COR-L47 (cell line): ENCODE results near the gene UBXN7.
"Not testable (repeated sequence)": the region's sequence is repeated elsewhere in the genome, so short reads cannot be mapped to it uniquely, and the experiment has no call there.

Source experiments
- DNase-seq: peaks from one replicate; lab custom pipeline; 2025; lab: John Stamatoyannopoulos, UW

UBXN7 gene, protein sequence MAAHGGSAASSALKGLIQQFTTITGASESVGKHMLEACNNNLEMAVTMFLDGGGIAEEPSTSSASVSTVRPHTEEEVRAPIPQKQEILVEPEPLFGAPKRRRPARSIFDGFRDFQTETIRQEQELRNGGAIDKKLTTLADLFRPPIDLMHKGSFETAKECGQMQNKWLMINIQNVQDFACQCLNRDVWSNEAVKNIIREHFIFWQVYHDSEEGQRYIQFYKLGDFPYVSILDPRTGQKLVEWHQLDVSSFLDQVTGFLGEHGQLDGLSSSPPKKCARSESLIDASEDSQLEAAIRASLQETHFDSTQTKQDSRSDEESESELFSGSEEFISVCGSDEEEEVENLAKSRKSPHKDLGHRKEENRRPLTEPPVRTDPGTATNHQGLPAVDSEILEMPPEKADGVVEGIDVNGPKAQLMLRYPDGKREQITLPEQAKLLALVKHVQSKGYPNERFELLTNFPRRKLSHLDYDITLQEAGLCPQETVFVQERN

DNA sequence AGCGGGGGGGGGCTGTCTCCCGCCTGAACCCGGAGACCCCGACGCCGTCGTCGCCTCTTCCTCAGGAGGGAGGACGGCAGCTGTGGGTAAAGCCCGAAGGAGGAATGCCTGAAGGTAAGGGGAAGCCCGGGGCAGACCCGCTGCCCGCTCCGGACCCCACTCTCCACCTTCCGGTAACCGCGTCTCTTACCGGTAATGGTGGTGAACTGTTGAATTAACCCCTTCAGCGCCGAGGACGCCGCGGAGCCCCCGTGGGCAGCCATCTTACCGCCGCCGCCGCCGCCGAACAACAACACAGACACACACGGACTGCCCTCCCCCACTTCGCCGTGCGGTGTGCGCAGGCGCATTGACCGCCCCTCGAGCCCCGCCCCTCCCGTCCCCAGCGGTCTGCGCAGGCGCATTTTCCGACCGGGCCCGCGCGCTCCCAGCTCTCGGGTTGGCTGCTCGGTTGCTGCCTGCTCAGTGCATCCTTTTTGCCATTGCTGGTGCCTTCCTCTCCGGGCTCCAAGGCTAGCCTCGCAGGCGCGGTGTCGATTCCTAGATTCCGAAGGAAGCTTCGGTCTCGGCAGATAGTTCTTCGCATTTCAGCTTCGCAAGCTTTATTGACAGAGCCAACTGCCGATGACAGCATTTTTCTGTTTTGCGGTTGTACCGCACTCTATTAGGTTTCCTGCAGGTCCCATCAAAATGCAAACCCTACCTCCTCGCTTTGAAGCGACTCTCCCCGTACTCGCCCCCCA lies at the start of gene UBXN7:
Gene UBXN7, minus strand, starts transcription at position 291 of the 743 bp plus-strand sequence. Its CDS starts 28 bp downstream, at position 263.
- DNase-seq: peak; percentile 97

GRCh38 chr3:196477678-196478077 lies 45.5 kb upstream of the UBXN7 start:
- DNase-seq: no peak

DNA sequence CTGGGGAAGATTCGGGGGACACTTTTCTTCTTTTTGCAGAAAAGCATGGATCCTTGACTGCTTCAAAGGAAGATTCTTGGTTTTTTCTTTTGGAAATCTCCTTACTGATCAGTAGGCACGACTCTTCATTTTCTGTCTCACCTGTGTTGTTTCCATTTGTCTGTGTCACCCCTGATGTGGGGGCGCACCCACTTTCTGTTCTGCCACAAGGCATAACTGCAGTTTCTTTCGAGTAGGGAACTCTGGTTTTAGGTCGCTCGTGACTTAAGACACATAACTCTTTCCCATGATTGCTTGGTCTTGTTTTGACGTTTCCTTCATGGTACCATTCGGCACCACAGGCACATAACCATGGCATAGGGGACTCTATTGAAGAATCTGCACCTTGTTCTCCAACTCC lies 40.1 kb upstream of the UBXN7 start:
- no peak for DNase-seq

DNA sequence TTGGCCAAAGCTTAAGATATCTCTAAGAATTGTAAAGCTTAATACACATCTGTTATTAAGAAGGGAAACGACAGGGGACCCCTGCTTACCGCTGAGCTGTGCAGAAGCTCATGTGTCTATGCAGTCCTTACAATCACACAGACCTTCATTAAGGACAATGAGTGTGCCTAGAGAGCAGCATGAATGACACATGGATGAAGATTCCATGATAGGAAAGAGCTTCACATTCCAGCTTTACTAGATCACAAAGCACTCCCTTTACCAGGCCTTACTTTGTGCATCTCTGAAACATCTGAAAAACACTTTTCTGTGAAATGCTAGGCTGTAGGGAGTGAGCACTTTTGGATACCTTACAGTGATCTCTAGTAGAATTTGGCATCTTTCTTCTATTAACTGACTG lies 39.3 kb upstream of the UBXN7 start:
- no peak for DNase-seq

DNA sequence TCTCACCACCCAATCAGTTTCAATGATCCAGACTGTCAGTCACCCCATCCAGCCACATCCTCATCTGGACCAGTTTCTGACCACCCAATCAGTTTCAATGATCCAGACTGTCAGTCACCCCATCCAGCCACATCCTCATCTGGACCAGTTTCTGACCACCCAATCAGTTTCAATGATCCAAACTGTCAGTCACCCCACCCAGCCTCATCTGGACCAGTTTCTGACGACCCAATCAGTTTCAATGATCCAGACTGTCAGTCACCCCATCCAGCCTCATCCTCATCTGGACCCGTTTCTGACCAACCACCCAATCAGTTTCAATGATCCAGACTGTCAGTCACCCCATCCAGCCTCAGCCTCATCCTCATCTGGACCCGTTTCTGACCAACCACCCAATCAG lies 38.0 kb upstream of the UBXN7 start:
- DNase-seq: not testable (repeated sequence)

DNA sequence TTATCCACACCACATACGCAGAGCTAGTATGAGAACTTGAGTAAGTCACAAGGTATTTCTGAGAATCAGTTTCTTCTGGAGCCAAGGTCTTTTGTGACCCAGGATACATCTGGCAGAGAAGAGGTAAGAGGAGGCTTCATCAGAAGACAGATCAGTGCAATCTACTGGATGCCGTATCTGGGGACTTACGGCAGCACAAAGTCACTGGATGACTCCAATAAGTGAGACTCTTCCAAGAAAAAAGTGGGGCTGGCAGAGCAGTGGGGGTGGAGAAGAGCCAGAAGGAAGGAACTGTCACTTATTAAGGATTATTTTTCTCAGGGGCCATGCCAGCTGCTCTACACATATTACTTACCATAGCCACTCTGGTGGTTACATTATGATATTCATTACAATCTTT lies 31.6 kb upstream of the UBXN7 start:
- no peak for DNase-seq

DNA sequence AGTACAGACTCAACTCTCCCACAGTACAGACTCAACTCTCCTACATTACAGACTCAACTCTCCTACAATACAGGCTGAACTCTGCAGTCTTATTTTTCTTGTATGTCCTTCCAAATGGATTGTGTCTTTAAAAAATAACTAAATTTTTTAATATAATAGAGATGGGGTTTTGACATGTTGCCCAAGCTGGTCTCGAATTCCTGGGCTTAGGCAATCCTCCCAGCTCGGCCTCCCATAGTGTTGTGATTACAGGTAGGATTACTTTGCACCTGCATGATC lies 31.2 kb upstream of the UBXN7 start:
- no peak for DNase-seq

- not testable (repeated sequence) for DNase-seq
Measured at GRCh38 chr3:196462680-196463477, 30.7 kb upstream of the UBXN7 start.

DNA sequence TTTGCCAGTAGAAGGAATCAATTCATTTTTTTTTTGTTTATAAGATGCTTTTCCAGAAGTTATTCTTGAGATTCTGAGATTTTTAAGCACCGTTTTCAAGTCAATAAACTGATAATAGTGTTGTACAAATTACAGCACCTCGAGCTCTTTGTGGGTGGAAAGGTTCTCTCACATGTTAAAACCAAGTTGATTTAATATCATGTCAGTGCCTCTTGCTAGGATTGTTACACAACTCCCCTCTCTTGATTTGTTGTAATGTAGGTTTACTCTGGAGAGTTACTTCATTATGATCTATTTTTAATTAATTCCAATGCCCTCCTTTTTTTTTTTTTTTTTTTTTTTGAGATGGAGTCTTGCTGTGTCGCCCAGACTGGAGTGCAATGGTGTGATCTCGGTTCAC lies 25.8 kb upstream of the UBXN7 start:
- no peak for DNase-seq

DNA sequence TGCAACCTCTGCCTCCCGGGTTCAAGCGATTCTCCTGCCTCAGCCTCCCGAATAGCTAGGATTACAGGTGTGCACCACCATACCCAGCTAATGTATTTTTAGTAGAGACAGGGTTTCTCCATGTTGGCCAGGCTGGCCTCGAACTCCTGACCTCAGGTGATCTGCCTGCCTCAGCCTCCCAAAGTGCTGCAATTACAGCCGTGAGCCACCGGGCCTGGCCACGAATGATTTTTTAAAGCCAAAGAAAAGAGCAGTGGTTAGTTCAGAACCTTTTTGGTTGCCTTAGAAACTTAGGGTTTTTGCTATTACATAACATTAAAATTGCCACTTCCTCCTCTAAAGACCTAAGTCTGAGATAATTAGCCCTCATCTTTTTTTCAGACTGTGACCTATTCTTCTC lies 25.2 kb upstream of the UBXN7 start:
- DNase-seq: not testable (repeated sequence)

DNA sequence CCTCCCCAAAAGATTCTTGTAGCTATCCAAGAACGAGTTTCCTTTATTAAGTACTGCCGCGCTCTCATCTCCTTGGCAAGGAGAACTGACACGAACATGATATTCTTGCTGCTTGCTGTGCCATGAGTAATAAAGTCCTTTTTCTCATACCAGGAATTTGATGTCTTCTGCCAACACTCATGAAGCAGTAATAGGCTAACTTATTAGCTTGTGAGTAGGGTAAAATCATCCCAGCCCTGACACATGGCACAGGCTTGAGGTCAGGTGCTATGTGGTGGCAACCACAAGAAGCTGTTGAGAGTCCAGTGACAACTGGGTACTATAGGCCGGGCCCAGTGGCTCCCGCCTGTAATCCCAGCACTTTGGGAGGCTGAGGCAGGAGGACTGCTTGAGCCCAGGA lies 22.7 kb upstream of the UBXN7 start:
- no peak for DNase-seq

DNA sequence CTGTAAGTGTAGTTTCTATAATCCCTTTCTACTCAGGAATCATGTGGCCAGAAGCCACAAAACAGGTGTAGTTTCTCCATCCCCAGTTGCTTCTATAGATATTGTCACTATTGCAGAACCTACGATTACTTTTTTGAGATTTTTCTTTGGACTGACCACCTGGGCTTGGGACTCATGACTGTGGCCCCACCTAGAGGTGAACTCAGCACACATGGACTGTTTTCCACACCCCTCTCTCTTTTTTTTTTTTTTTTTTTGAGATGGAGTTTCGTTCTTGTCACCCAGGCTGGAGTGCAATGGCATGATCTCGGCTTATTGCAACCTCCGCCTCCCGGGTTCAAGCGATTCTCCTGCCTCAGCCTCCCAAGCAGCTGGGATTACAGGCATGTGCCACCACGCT lies 13.2 kb upstream of the UBXN7 start:
- DNase-seq: peak; percentile 4

DNA sequence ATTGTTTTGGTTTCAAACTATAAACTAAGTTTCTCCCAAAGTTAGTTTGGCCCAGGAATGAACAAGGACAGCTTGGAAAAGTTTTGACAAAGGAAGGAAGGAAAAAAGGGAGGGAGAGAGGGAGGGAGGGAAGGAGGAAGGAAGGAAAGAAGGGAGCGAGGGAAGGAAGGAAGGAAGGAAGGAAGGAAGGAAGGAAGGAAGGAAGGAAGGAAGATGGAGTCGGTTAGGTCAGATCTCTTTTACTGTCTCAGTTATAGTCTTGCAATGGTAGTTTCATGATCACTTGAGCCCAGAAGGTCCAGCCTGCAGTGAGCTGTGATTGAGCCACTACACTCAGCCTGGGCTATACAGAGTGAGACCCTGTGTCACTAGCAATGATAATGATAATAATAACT lies 12.3 kb upstream of the UBXN7 start:
- DNase-seq: no peak

- DNase-seq: no peak
Measured at GRCh38 chr3:196440696-196441095, 8.5 kb upstream of the UBXN7 start.

GRCh38 chr3:196440041-196440537 lies 7.9 kb upstream of the UBXN7 start:
- no peak for DNase-seq

DNA sequence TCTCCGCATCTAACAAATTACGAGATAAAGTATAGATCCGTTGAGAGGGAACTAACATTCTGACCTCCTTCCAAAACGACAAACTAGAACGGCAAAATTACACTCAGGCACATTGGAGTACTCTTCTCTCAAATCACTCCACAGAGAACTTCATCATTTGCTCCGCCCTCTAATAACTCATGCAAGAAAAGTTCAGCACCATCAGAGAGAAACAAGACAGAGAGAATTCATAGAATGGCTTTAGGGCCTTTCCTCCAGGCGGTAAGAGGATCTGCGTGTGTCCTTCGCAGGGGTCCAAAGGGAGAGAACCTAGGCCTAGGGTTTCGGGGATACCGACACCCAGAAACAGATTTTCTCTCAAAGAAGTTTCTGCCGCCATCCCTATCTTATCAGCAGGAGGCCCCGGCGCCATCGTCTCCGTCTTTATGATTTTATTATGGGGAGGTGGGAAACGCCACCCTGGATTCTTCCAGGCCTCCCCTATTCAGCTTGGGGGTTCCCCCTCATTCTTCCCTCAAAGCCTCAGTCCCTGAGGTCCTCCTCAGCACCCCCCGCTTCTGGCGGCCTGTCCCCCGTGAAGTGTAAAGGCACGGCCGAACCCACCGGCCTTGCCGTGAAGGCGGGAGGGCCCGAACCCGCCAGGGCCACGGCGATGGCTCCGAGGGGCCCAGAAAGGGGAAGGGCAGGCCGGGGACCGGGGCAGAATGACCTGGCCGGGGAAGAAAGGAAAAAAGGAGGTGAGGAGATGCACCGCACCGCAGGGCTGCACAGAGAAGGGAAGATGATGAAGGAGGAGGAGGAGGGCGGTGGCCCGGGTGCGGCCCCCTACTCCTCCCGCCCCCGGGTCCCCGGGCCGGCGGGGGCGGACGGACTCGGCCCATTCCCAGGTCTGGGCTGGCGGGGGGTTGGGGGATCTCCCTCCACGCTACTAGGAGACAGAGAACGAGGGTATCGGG lies 768 bp downstream of the UBXN7 start:
- DNase-seq: peak; percentile 31

GRCh38 chr3:196428041-196428440 lies 4.2 kb downstream of the UBXN7 start:
- no peak for DNase-seq

DNA sequence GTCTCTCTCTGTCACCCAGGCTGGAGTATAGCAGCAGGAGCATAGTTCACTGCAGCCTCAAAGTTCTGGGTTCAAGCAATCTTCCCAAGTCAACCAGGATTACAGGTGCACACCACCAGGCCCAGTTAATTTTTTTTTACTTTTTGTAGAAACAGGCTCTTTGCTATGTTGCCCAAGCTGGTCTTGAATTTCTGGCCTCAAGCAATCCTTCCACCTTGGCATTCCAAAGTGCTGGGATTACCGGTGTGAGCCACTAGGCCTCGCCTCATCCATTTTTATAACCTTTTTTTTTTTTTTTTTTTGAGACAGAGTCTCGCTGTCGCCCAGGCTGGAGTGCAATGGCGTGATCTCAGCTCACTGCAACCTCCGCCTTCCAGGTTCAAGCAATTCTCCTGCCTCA lies 7.8 kb downstream of the UBXN7 start:
- DNase-seq: not testable (repeated sequence)

GRCh38 chr3:196423044-196423781 lies 9.0 kb downstream of the UBXN7 start:
- peak; percentile 29 for DNase-seq

- not testable (repeated sequence) for DNase-seq
Measured at GRCh38 chr3:196421668-196422067, 10.6 kb downstream of the UBXN7 start.

DNA sequence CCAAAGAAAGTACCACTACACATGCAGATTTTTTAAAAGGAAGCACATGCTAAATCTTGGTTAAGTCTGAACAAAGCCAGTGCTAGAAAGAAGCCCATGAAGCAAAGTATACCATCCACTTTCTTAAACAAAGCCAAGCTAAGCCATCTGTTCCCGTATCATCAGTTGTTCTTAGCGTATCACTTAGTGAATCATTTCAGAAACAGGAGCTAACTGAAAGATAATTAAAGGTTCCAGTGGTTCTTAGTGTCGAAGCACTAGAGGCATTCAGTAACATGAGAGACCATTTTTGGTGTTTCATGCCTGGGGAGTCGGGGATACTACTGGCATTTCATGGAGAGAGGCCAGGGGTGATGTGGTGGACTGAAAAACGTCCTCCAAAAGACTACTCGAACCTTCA lies 12.8 kb downstream of the UBXN7 start:
- no peak for DNase-seq
